CD14-positive monocyte (primary cell): ENCODE data around the gene RPS6KA2. TPM values are rescaled to one million over a fixed set of nuclear protein-coding genes. Genes with fewer than 3 reads are reported as not detected.
A peak's percentile ranks its signal among the peaks of the same experiment; 100 is the strongest.

ENCODE experiments used
- DNase-seq, 3 donors: peaks; one replicate each; pipeline ENCODE4 v3.0.0-alpha.2; 2011 to 2022
- H2AFZ ChIP-seq: 2 replicates; pipeline ENCODE4 v1.6.0; 2012; ENCODE audit warnings: mild to moderate bottlenecking, low read depth, low read length, inconsistent platforms; ENCODE audit not compliant: insufficient read depth, poor library complexity, severe bottlenecking
- H3K27ac ChIP-seq, 2 donors: 1 replicate in 1 of 2; 2 replicates in 1 of 2; pipeline ENCODE4 v1.5.1; 2012 to 2013; ENCODE audit warnings: low read length in 2 of 2, control low read depth in 1 of 2, inconsistent platforms in 1 of 2, low read depth in 1 of 2, mild to moderate bottlenecking in 1 of 2
- H3K27me3 ChIP-seq, 2 donors: one replicate each; pipeline versions ENCODE4 v1.6.0 to v1.6.1; 2011 to 2013; ENCODE audit warnings: low read length in 2 of 2; ENCODE audit not compliant: control insufficient read depth in 2 of 2, insufficient read depth in 2 of 2
- H3K36me3 ChIP-seq, 2 donors: replicated peaks in 1 of 2; 1 replicate in 1 of 2; 2 replicates in 1 of 2; pipeline versions ENCODE4 v1.5.1 to v1.6.1; 2012 to 2013; ENCODE audit warnings: low read length in 2 of 2, control low read depth in 1 of 2, inconsistent platforms in 1 of 2, mild to moderate bottlenecking in 1 of 2; ENCODE audit not compliant: insufficient read depth in 2 of 2, control insufficient read depth in 1 of 2
- H3K4me1 ChIP-seq, 2 donors: 1 replicate in 1 of 2; 2 replicates in 1 of 2; pipeline versions ENCODE4 v1.5.1 to v1.6.1; 2012 to 2013; ENCODE audit warnings: low read length in 2 of 2, control low read depth in 1 of 2, inconsistent platforms in 1 of 2, mild to moderate bottlenecking in 1 of 2, moderate library complexity in 1 of 2; ENCODE audit not compliant: insufficient read depth in 2 of 2, control insufficient read depth in 1 of 2
- H3K4me2 ChIP-seq: replicated peaks from 2 replicates; pipeline ENCODE3; 2012; ENCODE audit warnings: low read length, moderate library complexity, mild to moderate bottlenecking; ENCODE audit not compliant: poor library complexity, severe bottlenecking; ENCODE audit errors: extremely low read depth
- H3K4me3 ChIP-seq, 3 experiments: fragments of 200-600 bp in 1 of 3; sonication (generic) in 1 of 3; replicated peaks in 1 of 3; 1 replicate in 2 of 3; 2 replicates in 1 of 3; pipeline ENCODE4 v1.5.1; 2011 to 2013; ENCODE audit warnings: low read length in 3 of 3, mild to moderate bottlenecking in 3 of 3, control low read depth in 2 of 3, low read depth in 2 of 3, inconsistent platforms in 1 of 3, moderate library complexity in 1 of 3
- H3K79me2 ChIP-seq: 2 replicates; pipeline ENCODE4 v1.6.0; 2012; ENCODE audit warnings: mild to moderate bottlenecking, control low read depth, inconsistent platforms, low read length, moderate library complexity; ENCODE audit not compliant: insufficient read depth
- H3K9ac ChIP-seq: 2 replicates; pipeline ENCODE4 v1.6.0; 2017; ENCODE audit warnings: low read length, mild to moderate bottlenecking; ENCODE audit not compliant: insufficient read depth, poor library complexity, severe bottlenecking
- H3K9me3 ChIP-seq, 2 donors: replicated peaks in 1 of 2; 1 replicate in 1 of 2; 2 replicates in 1 of 2; pipeline versions ENCODE4 v1.5.1 to v1.6.1; 2012 to 2013; ENCODE audit warnings: low read length in 2 of 2, control low read depth in 1 of 2; ENCODE audit not compliant: control insufficient read depth in 1 of 2, insufficient read depth in 1 of 2
- H4K20me1 ChIP-seq: 2 replicates; pipeline ENCODE4 v1.6.0; 2012; ENCODE audit warnings: mild to moderate bottlenecking, low read length, control low read depth, moderate library complexity; ENCODE audit not compliant: insufficient read depth
- H3K27ac Mint-ChIP-seq, 7 donors: one replicate each; pipeline ENCODE4 v1.8.0; 2020; ENCODE audit warnings: mild to moderate bottlenecking in 7 of 7, mixed read lengths in 7 of 7, moderate library complexity in 6 of 7, inconsistent platforms in 2 of 7
- H3K27me3 Mint-ChIP-seq, 3 donors: one replicate each; pipeline ENCODE4 v1.8.0; 2021 to 2022; ENCODE audit warnings: low read depth in 3 of 3, mild to moderate bottlenecking in 3 of 3, mixed read lengths in 3 of 3, moderate library complexity in 3 of 3, inconsistent platforms in 1 of 3
- H3K36me3 Mint-ChIP-seq, 2 donors: one replicate each; pipeline ENCODE4 v1.8.0; 2020; ENCODE audit warnings: mixed read lengths in 2 of 2, inconsistent platforms in 1 of 2, mild to moderate bottlenecking in 1 of 2
- H3K4me1 Mint-ChIP-seq: one replicate; pipeline ENCODE4 v1.8.0; 2020; ENCODE audit warnings: mild to moderate bottlenecking, mixed read lengths
- H3K4me3 Mint-ChIP-seq, 2 donors: one replicate each; pipeline ENCODE4 v1.8.0; 2020; ENCODE audit warnings: mild to moderate bottlenecking in 2 of 2, mixed read lengths in 2 of 2, moderate library complexity in 1 of 2
- H3K9me3 Mint-ChIP-seq, 7 donors: one replicate each; pipeline ENCODE4 v1.8.0; 2020 to 2022; ENCODE audit warnings: mixed read lengths in 7 of 7, mild to moderate bottlenecking in 6 of 7, moderate library complexity in 6 of 7, inconsistent platforms in 2 of 7
- CTCF ChIP-seq: fragments of 200-600 bp; IDR thresholded peaks from one replicate; pipeline ENCODE4 v1.8.0; 2022; ENCODE audit warnings: antibody characterized with exemption, mild to moderate bottlenecking
- WGBS: methylation state at CpG from one replicate; pipeline ENCODE4 v1.1.5; 2013; ENCODE audit warnings: missing lambda C conversion rate; ENCODE audit not compliant: insufficient coverage; 5-methylcytosine and 5-hydroxymethylcytosine counted together
- intact Hi-C, 2 donors: fragments of 100-400 bp; cut with micrococcal nuclease; formaldehyde crosslinking; loops; one replicate each; pipeline versions ENCODE4 v1.15.0 to v1.15.1; 2023
- polyA plus RNA-seq, 3 donors: library from polyadenylated mRNA; depleted of rRNA in 1 of 3; unstranded in 2 of 3; stranded (reverse) in 1 of 3; fragments of 300-500 nt in 2 of 3; fragments of >200 nt in 1 of 3; fragmentation: Illumina TruSeq in 2 of 3; gene quantifications; 1 replicate in 2 of 3; 2 replicates in 1 of 3; pipeline ENCODE4 v1.2.3, GENCODE V29; 2012 to 2021

Gene RPS6KA2
- polyA plus RNA-seq, 3 donors, result 1.4 to 3.1 (median 1.9) TPM

GRCh38 chr6:166644681-166645080 is 17.6 kb upstream of the RPS6KA2 start:
- Mint-ChIP-seq H3K27me3 (peaks cover 15 to 16% (median 15%) of the 10 kb centered on the region in 3 donors), H3K9me3 (peaks cover 0 to 18% (median 0%) of the 10 kb centered on the region in 7 donors), H3K27ac (no peak overlapping the region), H3K36me3 (no peaks in the 10 kb centered on the region), H3K4me1 (peaks cover 14% of the 10 kb centered on the region), H3K4me3 (no peak overlapping the region)
- H3K27ac ChIP-seq, result no peak overlapping the region
- H3K9me3 ChIP-seq, result no peaks in the 10 kb centered on the region
- intact Hi-C loops, result no loop called here
- no peak overlapping the region for H3K9ac ChIP-seq
- TF ChIP-seq CTCF, result no peak
- no peak overlapping the region for H2AFZ ChIP-seq
- H3K27me3 ChIP-seq, result peaks cover 7 to 11% of the 10 kb centered on the region in 2 donors
- H3K79me2 ChIP-seq, result no peaks in the 10 kb centered on the region
- no peak for DNase-seq
- H3K4me2 ChIP-seq, result no peak overlapping the region
- H4K20me1 ChIP-seq, result no peaks in the 10 kb centered on the region
- peaks cover 6 to 9% of the 10 kb centered on the region in 2 donors for H3K4me1 ChIP-seq
- no peak overlapping the region for H3K4me3 ChIP-seq
- WGBS, result 60% methylated on average over 1 of the region's 1 CpG
- H3K36me3 ChIP-seq, result no peaks in the 10 kb centered on the region

- no peak overlapping the region for H3K4me2 ChIP-seq
- H3K27me3 Mint-ChIP-seq, result peaks cover 18 to 22% (median 21%) of the 10 kb centered on the region in 3 donors
- no peak overlapping the region for H2AFZ ChIP-seq
- H3K36me3 Mint-ChIP-seq, result no peaks in the 10 kb centered on the region
- no peaks in the 10 kb centered on the region for H4K20me1 ChIP-seq
- intact Hi-C loops, result no loop called here
- peaks cover 7 to 16% of the 10 kb centered on the region in 2 donors for H3K27me3 ChIP-seq
- H3K4me3 ChIP-seq, result no peak overlapping the region
- H3K27ac Mint-ChIP-seq, result peak overlapping the region in 1 of 7 donors; percentile 31
- H3K9me3 ChIP-seq, result no peaks in the 10 kb centered on the region
- no peaks in the 10 kb centered on the region for H3K79me2 ChIP-seq
- H3K4me1 Mint-ChIP-seq, result peaks cover 14% of the 10 kb centered on the region
- H3K4me1 ChIP-seq, result peaks cover 6 to 9% of the 10 kb centered on the region in 2 donors
- H3K4me3 Mint-ChIP-seq, result no peak overlapping the region
- H3K9me3 Mint-ChIP-seq, result peaks cover 0 to 18% (median 0%) of the 10 kb centered on the region in 7 donors
- no CpG with 5 or more reads among the region's 7 CpGs for WGBS
- no peak overlapping the region for H3K27ac ChIP-seq
- no peak overlapping the region for H3K9ac ChIP-seq
- no peaks in the 10 kb centered on the region for H3K36me3 ChIP-seq
- DNase-seq, result no peak
- TF ChIP-seq CTCF, result no peak
Observed at GRCh38 chr6:166643891-166644590, 17.0 kb upstream of the RPS6KA2 start.
